GM12878 (cell line): Measurements from ENCODE around the gene IGF2R.

Experiments
- BHLHE40 ChIP-seq, 2 experiments: fragments of 450-650 bp in 1 of 2; IDR thresholded peaks; 2 replicates each; pipeline ENCODE4 v1.6.1; 2011 to 2017; ENCODE audit warnings: low read depth in 2 of 2, borderline replicate concordance in 1 of 2, improper control_type of control experiment in 1 of 2, low read length in 1 of 2, mild to moderate bottlenecking in 1 of 2
- CBFB ChIP-seq: IDR thresholded peaks from 2 replicates; pipeline ENCODE4 v1.6.1; 2016; ENCODE audit warnings: antibody characterized with exemption, low read depth
- ELK1 ChIP-seq: IDR thresholded peaks from 2 replicates; pipeline ENCODE4 v1.6.1; 2012; ENCODE audit warnings: low read depth, low read length, improper control_type of control experiment
- PAX8 ChIP-seq: fragments of 450-650 bp; IDR thresholded peaks from 2 replicates; pipeline ENCODE4 v1.6.1; 2017; ENCODE audit warnings: mild to moderate bottlenecking, moderate library complexity
- POLR2A ChIP-seq: IDR thresholded peaks from 2 replicates; pipeline ENCODE4 v1.6.1; 2011; ENCODE audit warnings: low read depth, mild to moderate bottlenecking, low read length
- POLR2AphosphoS5 ChIP-seq: IDR thresholded peaks from 2 replicates; pipeline ENCODE4 v1.6.1; 2011; ENCODE audit warnings: mild to moderate bottlenecking, low read length, inconsistent platforms
- RAD21 ChIP-seq: IDR thresholded peaks from 2 replicates; pipeline ENCODE4 v1.6.1; 2011; ENCODE audit warnings: mild to moderate bottlenecking, low read depth, low read length, moderate library complexity; ENCODE audit not compliant: insufficient read depth
- REST ChIP-seq: IDR thresholded peaks from 2 replicates; pipeline ENCODE4 v1.6.1; 2012; ENCODE audit warnings: mild to moderate bottlenecking, low read depth, low read length
- ZBED1 ChIP-seq: IDR thresholded peaks from 2 replicates; pipeline ENCODE4 v1.6.1; 2016; ENCODE audit warnings: borderline replicate concordance
- ZNF384 ChIP-seq: IDR thresholded peaks from 2 replicates; pipeline ENCODE4 v1.6.1; 2012; ENCODE audit warnings: low read depth, mild to moderate bottlenecking, low read length, improper control_type of control experiment, borderline replicate concordance
- TF ChIP-seq, protein P1 (sequence below), 3 experiments: IDR thresholded peaks in 2 of 3; conservative IDR thresholded peaks in 1 of 3; 2 replicates each; pipeline ENCODE4 v1.5.1; 2011; ENCODE audit warnings: low read depth in 3 of 3, low read length in 3 of 3, mild to moderate bottlenecking in 3 of 3, control low read depth in 2 of 3, moderate library complexity in 2 of 3, inconsistent platforms in 1 of 3, mixed read lengths in 1 of 3; ENCODE audit not compliant: control insufficient read depth in 2 of 3, insufficient read depth in 1 of 3; ENCODE audit errors: extremely low read depth in 1 of 3
- TF ChIP-seq, protein P2 (sequence below): IDR thresholded peaks from 2 replicates; pipeline ENCODE4 v1.6.1; 2011; ENCODE audit warnings: borderline replicate concordance, low read depth, mild to moderate bottlenecking, moderate library complexity, low read length; ENCODE audit not compliant: insufficient read depth, poor library complexity, severe bottlenecking
- TF ChIP-seq, protein P3 (sequence below): IDR thresholded peaks from 2 replicates; pipeline ENCODE4 v1.6.1; 2011; ENCODE audit warnings: mild to moderate bottlenecking, low read depth, low read length, moderate library complexity; ENCODE audit not compliant: insufficient replicate concordance
- TF ChIP-seq, protein P4 (sequence below): IDR thresholded peaks from 2 replicates; pipeline ENCODE4 v1.6.1; 2011; ENCODE audit warnings: borderline replicate concordance, low read depth, mild to moderate bottlenecking, moderate library complexity, mixed read lengths, low read length; ENCODE audit not compliant: insufficient read depth; ENCODE audit errors: extremely low read length

DNA sequence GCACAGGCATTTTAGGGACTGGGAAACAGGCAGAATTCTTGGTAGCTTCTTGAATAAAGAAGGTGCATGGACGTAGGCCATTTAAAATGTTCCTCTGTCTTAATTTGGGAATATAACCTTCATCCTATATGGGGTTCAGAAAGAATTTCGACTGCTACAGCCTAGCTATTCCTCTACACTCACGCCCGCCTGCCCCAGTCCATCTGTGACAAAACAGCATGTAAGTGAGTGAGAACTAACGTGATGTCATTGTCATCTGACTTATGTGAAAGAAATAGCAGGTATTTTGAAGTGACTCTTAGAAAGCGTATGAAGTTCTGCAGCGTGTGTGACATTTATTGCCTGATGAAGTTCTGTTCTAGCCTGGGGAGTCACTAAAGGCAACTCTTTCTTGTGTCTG, 100.6 kb downstream of the IGF2R start:
- TF ChIP-seq, protein P1, sequence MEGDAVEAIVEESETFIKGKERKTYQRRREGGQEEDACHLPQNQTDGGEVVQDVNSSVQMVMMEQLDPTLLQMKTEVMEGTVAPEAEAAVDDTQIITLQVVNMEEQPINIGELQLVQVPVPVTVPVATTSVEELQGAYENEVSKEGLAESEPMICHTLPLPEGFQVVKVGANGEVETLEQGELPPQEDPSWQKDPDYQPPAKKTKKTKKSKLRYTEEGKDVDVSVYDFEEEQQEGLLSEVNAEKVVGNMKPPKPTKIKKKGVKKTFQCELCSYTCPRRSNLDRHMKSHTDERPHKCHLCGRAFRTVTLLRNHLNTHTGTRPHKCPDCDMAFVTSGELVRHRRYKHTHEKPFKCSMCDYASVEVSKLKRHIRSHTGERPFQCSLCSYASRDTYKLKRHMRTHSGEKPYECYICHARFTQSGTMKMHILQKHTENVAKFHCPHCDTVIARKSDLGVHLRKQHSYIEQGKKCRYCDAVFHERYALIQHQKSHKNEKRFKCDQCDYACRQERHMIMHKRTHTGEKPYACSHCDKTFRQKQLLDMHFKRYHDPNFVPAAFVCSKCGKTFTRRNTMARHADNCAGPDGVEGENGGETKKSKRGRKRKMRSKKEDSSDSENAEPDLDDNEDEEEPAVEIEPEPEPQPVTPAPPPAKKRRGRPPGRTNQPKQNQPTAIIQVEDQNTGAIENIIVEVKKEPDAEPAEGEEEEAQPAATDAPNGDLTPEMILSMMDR (IDR thresholded peaks at IDR 0.05 in 2 of 3, conservative IDR thresholded peaks at IDR 0.05 in 1 of 3; ENCODE audit: control insufficient read depth in 2 of 3, extremely low read depth in 1 of 3, insufficient read depth in 1 of 3, low read depth in 3 of 3, low read length in 3 of 3) = no peak
- TF ChIP-seq BHLHE40 (IDR thresholded peaks at IDR 0.05; ENCODE audit: borderline replicate concordance in 1 of 2, low read depth in 2 of 2, low read length in 1 of 2) (no peak), ZNF384 (no peak), POLR2AphosphoS5 (no peak), POLR2A (no peak), ZBED1 (no peak), RAD21 (no peak), PAX8 (no peak), CBFB (no peak), ELK1 (no peak), REST (no peak)
- TF ChIP-seq, protein P2, sequence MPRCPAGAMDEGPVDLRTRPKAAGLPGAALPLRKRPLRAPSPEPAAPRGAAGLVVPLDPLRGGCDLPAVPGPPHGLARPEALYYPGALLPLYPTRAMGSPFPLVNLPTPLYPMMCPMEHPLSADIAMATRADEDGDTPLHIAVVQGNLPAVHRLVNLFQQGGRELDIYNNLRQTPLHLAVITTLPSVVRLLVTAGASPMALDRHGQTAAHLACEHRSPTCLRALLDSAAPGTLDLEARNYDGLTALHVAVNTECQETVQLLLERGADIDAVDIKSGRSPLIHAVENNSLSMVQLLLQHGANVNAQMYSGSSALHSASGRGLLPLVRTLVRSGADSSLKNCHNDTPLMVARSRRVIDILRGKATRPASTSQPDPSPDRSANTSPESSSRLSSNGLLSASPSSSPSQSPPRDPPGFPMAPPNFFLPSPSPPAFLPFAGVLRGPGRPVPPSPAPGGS = no peak
- TF ChIP-seq, protein P3, sequence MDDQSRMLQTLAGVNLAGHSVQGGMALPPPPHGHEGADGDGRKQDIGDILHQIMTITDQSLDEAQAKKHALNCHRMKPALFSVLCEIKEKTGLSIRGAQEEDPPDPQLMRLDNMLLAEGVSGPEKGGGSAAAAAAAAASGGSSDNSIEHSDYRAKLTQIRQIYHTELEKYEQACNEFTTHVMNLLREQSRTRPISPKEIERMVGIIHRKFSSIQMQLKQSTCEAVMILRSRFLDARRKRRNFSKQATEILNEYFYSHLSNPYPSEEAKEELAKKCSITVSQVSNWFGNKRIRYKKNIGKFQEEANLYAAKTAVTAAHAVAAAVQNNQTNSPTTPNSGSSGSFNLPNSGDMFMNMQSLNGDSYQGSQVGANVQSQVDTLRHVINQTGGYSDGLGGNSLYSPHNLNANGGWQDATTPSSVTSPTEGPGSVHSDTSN = no peak
- TF ChIP-seq, protein P4, sequence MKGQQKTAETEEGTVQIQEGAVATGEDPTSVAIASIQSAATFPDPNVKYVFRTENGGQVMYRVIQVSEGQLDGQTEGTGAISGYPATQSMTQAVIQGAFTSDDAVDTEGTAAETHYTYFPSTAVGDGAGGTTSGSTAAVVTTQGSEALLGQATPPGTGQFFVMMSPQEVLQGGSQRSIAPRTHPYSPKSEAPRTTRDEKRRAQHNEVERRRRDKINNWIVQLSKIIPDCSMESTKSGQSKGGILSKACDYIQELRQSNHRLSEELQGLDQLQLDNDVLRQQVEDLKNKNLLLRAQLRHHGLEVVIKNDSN = no peak
